Astrocyte of the hippocampus (primary cell): ENCODE results near the gene ADGRB2.

Experiments used
- DNase-seq: peaks from one replicate; pipeline ENCODE4 v3.0.0; 2011; ENCODE audit warnings: low read depth, low spot score

ADGRB2 gene

GRCh38 chr1:31795801-31796621 is 31.9 kb upstream of the ADGRB2 start:
- DNase-seq, result peak; percentile 87

GRCh38 chr1:31795096-31795675 is 31.0 kb upstream of the ADGRB2 start:
- no peak for DNase-seq

GRCh38 chr1:31793586-31794285 is 29.6 kb upstream of the ADGRB2 start:
- DNase-seq, result no peak

- DNase-seq, result no peak
These were observed 28.9 kb upstream of the ADGRB2 start for GRCh38 chr1:31793086-31793485.

- DNase-seq, result no peak
These were observed 28.4 kb upstream of the ADGRB2 start for GRCh38 chr1:31792541-31792940.

GRCh38 chr1:31792116-31792515 is 28.0 kb upstream of the ADGRB2 start:
- DNase-seq, result no peak

- no peak for DNase-seq
These were observed 27.2 kb upstream of the ADGRB2 start for GRCh38 chr1:31791131-31791858.

- DNase-seq, result peak; percentile 14
These were observed 26.5 kb upstream of the ADGRB2 start for GRCh38 chr1:31790641-31791091.

GRCh38 chr1:31790140-31790539 is 26.0 kb upstream of the ADGRB2 start:
- no peak for DNase-seq

GRCh38 chr1:31789259-31790065 is 25.3 kb upstream of the ADGRB2 start:
- peak; percentile 96 for DNase-seq

- DNase-seq, result peak; percentile 80
These were observed 24.7 kb upstream of the ADGRB2 start for GRCh38 chr1:31788825-31789256.

GRCh38 chr1:31788138-31788824 is 24.1 kb upstream of the ADGRB2 start:
- DNase-seq, result peak; percentile 96

GRCh38 chr1:31787786-31788137 is 23.6 kb upstream of the ADGRB2 start:
- DNase-seq, result no peak

GRCh38 chr1:31787261-31787660 is 23.1 kb upstream of the ADGRB2 start:
- no peak for DNase-seq

GRCh38 chr1:31786366-31787060 is 22.4 kb upstream of the ADGRB2 start:
- no peak for DNase-seq

- no peak for DNase-seq
These were observed 21.8 kb upstream of the ADGRB2 start for GRCh38 chr1:31785947-31786290.

GRCh38 chr1:31785020-31785946 is 21.1 kb upstream of the ADGRB2 start:
- DNase-seq, result no peak

- DNase-seq, result no peak
These were observed 20.3 kb upstream of the ADGRB2 start for GRCh38 chr1:31784356-31785019.
